HK-2 (cell line): ENCODE measurements around the gene LEMD1.
"Not testable (repeated sequence)": the region's sequence is repeated elsewhere in the genome, so short reads cannot be mapped to it uniquely, and the experiment has no call there.

Experiments used
- DNase-seq: peaks from one replicate; pipeline ENCODE4 v3.0.0-alpha.2; 2018; ENCODE audit not compliant: unreplicated experiment

The LEMD1 gene

GRCh38 chr1:205380882-205381281 is 41.0 kb downstream of the LEMD1 start:
- no peak for DNase-seq

GRCh38 chr1:205379056-205379455 is 42.8 kb downstream of the LEMD1 start:
- no peak for DNase-seq

- DNase-seq = no peak
Measured at GRCh38 chr1:205377355-205377754, 44.5 kb downstream of the LEMD1 start.

- DNase-seq = no peak
Measured at GRCh38 chr1:205376739-205377138, 45.1 kb downstream of the LEMD1 start.

GRCh38 chr1:205375835-205376545 is 45.9 kb downstream of the LEMD1 start:
- DNase-seq = peak; percentile 23

GRCh38 chr1:205374210-205375078 is 47.4 kb downstream of the LEMD1 start:
- DNase-seq = no peak

- no peak for DNase-seq
Measured at GRCh38 chr1:205373798-205374175, 48.1 kb downstream of the LEMD1 start.

- DNase-seq = no peak
Measured at GRCh38 chr1:205373022-205373797, 48.6 kb downstream of the LEMD1 start.

GRCh38 chr1:205371871-205372660 is 49.8 kb downstream of the LEMD1 start:
- DNase-seq = no peak

- no peak for DNase-seq
Measured at GRCh38 chr1:205370780-205371179, 51.1 kb downstream of the LEMD1 start.

GRCh38 chr1:205369701-205370123 is 52.1 kb downstream of the LEMD1 start:
- no peak for DNase-seq

GRCh38 chr1:205368478-205368877 is 53.4 kb downstream of the LEMD1 start:
- DNase-seq = no peak

GRCh38 chr1:205365945-205366463 is 55.9 kb downstream of the LEMD1 start:
- no peak for DNase-seq

GRCh38 chr1:205365086-205365485 is 56.8 kb downstream of the LEMD1 start:
- DNase-seq = not testable (repeated sequence)

- DNase-seq = no peak
Measured at GRCh38 chr1:205360891-205361290, 61.0 kb downstream of the LEMD1 start.

- no peak for DNase-seq
Measured at GRCh38 chr1:205359771-205360565, 61.9 kb downstream of the LEMD1 start.

- no peak for DNase-seq
Measured at GRCh38 chr1:205358579-205358978, 63.3 kb downstream of the LEMD1 start.

- no peak for DNase-seq
Measured at GRCh38 chr1:205357567-205357966, 64.3 kb downstream of the LEMD1 start.

- no peak for DNase-seq
Measured at GRCh38 chr1:205356440-205357139, 65.3 kb downstream of the LEMD1 start, which contains the start of gene KLHDC8A. Gene KLHDC8A (minus strand): TSS chr1:205356922. CDS start chr1:205343604, 13,318 bp downstream.

- no peak for DNase-seq
Measured at GRCh38 chr1:205355075-205355453, 66.8 kb downstream of the LEMD1 start.
